Pancreas (tissue), 10 donors: Measurements from ENCODE around the gene AKAP12. TPM values are rescaled to one million over a fixed set of nuclear protein-coding genes. Genes with fewer than 3 reads are reported as not detected.

Experiments used
- ATAC-seq, 4 donors: fragments of 200-7000 bp; cut with Tn5 transposase; one replicate each; pipeline versions ENCODE4 v1.8.0 to v1.9.1; 2020; ENCODE audit warnings: mild to moderate bottlenecking in 4 of 4, moderate library complexity in 4 of 4
- DNase-seq, 6 donors: peaks; one replicate each; pipeline ENCODE4 v3.0.0-alpha.2; 2020
- FAIRE-seq: peaks from 2 replicates; lab custom pipeline; 2012; peaks lifted over from hg19 to GRCh38; lab: Jason Lieb, UNC
- H3K27ac ChIP-seq, 4 donors: fragments of 200-600 bp; sonication (generic); 1 replicate in 3 of 4; 2 replicates in 1 of 4; pipeline versions ENCODE4 v1.5.0 to v1.8.0; 2020
- H3K27me3 ChIP-seq, 4 donors: fragments of 200-600 bp; one replicate each; pipeline ENCODE4 v1.8.0; 2021
- H3K36me3 ChIP-seq, 3 donors: fragments of 200-600 bp; sonication (generic) in 1 of 3; one replicate each; pipeline versions ENCODE4 v1.5.0 to v1.8.0; 2020 to 2021
- H3K4me1 ChIP-seq, 3 donors: fragments of 200-600 bp; one replicate each; pipeline ENCODE4 v1.8.0; 2021
- H3K4me3 ChIP-seq, 4 donors: fragments of 200-600 bp; sonication (generic) in 2 of 4; one replicate each; pipeline versions ENCODE4 v1.5.0 to v1.8.0; 2020 to 2021
- H3K9me3 ChIP-seq, 4 donors: fragments of 200-600 bp; one replicate each; pipeline ENCODE4 v1.8.0; 2021
- CTCF ChIP-seq, 4 donors: fragments of 200-600 bp; sonication (generic) in 3 of 4; IDR thresholded peaks; one replicate each; pipeline versions ENCODE4 v1.5.0 to v1.8.0; 2021; ENCODE audit warnings: antibody characterized with exemption in 4 of 4
- WGBS, 2 donors: extraction: QIAGEN DNeasy Blood & Tissue Kit; methylation state at CpG; one replicate each; pipeline ENCODE4 v1.1.7; 2013; 5-methylcytosine and 5-hydroxymethylcytosine counted together
- intact Hi-C, 3 donors: fragments of 100-400 bp; cut with DNase I; formaldehyde crosslinking; loops; one replicate each; pipeline versions ENCODE4 v1.11.1 to v1.14.2; 2022
- polyA plus RNA-seq, 2 donors: library from polyadenylated mRNA; stranded (reverse); fragments of 200-250 nt; gene quantifications; one replicate each; pipeline ENCODE4 v1.2.3, GENCODE V29; 2013
- total RNA-seq, 6 donors: library from RNA; stranded (reverse); fragmentation: NEBNext Ultra II Directional in 4 of 6; extraction: Animal tissue kit (Norgen Biotek cat#: 25700) in 4 of 6; gene quantifications; one replicate each; pipeline versions ENCODE4 v1.2.1 to v1.2.4, GENCODE V29; 2021 to 2023
- donor health status: healthy with polysubstance abuse.
- donor health status: DM: no; HTN: no; CAD: no; lungs with moderate emphysema.
- donor health status: DM: no; HTN: no; CAD: no.
- donor health status: control.
- donor health status: control.
- donor health status: Bipolar disorder and iron deficiency.
- donor health status: DM: yes; HTN: yes; CAD: no.
- donor health status: DM: no; HTN: no; CAD: no.
- donor health status: DM: no; HTN: no; CAD: no.
- donor health status: DM: yes; HTN: yes; CAD: no.

AKAP12 gene
- total and polyA plus RNA-seq, 8 donors = 2.4 to 13.2 (median 3.8) TPM

- no peak for TF ChIP-seq CTCF (IDR thresholded peaks at IDR 0.05)
- Histone ChIP-seq H3K27me3 (no peaks in the 10 kb centered on the region), H3K4me3 (no peak overlapping the region), H3K9me3 (no peaks in the 10 kb centered on the region), H3K27ac (no peak overlapping the region), H3K4me1 (no peaks in the 10 kb centered on the region), H3K36me3 (no peaks in the 10 kb centered on the region)
- WGBS, 2 donors = 89% methylated on average over 11 of the region's 11 CpGs
- ATAC-seq (peak in 1 of 4 donors; percentile 28), DNase-seq (no peak), FAIRE-seq (no peak)
- intact Hi-C loops = no loop called here
Observed at GRCh38 chr6:151284012-151284411, 44.2 kb downstream of the AKAP12 start.

GRCh38 chr6:151284548-151285017, 44.8 kb downstream of the AKAP12 start:
- Histone ChIP-seq H3K4me1 (no peaks in the 10 kb centered on the region), H3K9me3 (no peaks in the 10 kb centered on the region), H3K27me3 (no peaks in the 10 kb centered on the region), H3K4me3 (no peak overlapping the region), H3K36me3 (no peaks in the 10 kb centered on the region), H3K27ac (no peak overlapping the region)
- intact Hi-C loops = no loop called here
- TF ChIP-seq CTCF (IDR thresholded peaks at IDR 0.05) = no peak
- FAIRE-seq (no peak), DNase-seq (no peak), ATAC-seq (peak in 1 of 4 donors; percentile 19)
- WGBS, 2 donors = 66 to 67% methylated on average over 4 of the region's 4 CpGs

GRCh38 chr6:151285122-151285521, 45.4 kb downstream of the AKAP12 start:
- no peak for TF ChIP-seq CTCF (IDR thresholded peaks at IDR 0.05)
- Histone ChIP-seq H3K4me1 (no peaks in the 10 kb centered on the region), H3K9me3 (no peaks in the 10 kb centered on the region), H3K36me3 (no peaks in the 10 kb centered on the region), H3K27me3 (no peaks in the 10 kb centered on the region), H3K27ac (no peak overlapping the region), H3K4me3 (no peak overlapping the region)
- no peak for DNase-seq
- peak in 3 of 4 donors; percentile 60 to 68 (median 62) for ATAC-seq
- FAIRE-seq = no peak
- intact Hi-C loops = no loop called here

GRCh38 chr6:151286214-151286613, 46.4 kb downstream of the AKAP12 start:
- H3K27me3 ChIP-seq = no peaks in the 10 kb centered on the region
- intact Hi-C loops = no loop called here
- H3K27ac ChIP-seq = no peak overlapping the region
- H3K4me1 ChIP-seq = no peaks in the 10 kb centered on the region
- no peaks in the 10 kb centered on the region for H3K36me3 ChIP-seq
- no peaks in the 10 kb centered on the region for H3K9me3 ChIP-seq
- 56 to 67% methylated on average over 7 of the region's 7 CpGs for WGBS, 2 donors
- TF ChIP-seq CTCF (IDR thresholded peaks at IDR 0.05) = no peak
- DNase-seq (no peak), ATAC-seq (no peak), FAIRE-seq (no peak)
- H3K4me3 ChIP-seq = no peak overlapping the region

GRCh38 chr6:151288712-151289398, 49.1 kb downstream of the AKAP12 start:
- Histone ChIP-seq H3K9me3 (no peaks in the 10 kb centered on the region), H3K36me3 (no peaks in the 10 kb centered on the region), H3K4me1 (no peaks in the 10 kb centered on the region), H3K4me3 (no peak overlapping the region), H3K27ac (no peak overlapping the region), H3K27me3 (no peaks in the 10 kb centered on the region)
- FAIRE-seq = no peak
- 79 to 85% methylated on average over 10 of the region's 10 CpGs for WGBS, 2 donors
- TF ChIP-seq CTCF (IDR thresholded peaks at IDR 0.05) = no peak
- intact Hi-C loops = no loop called here
- ATAC-seq = peak in 2 of 4 donors; percentile 34 to 37
- no peak for DNase-seq
